H1 (cell line): ENCODE data around the gene TMPRSS3.

Source experiments
- CEBPB ChIP-seq: IDR thresholded peaks from 2 replicates; pipeline ENCODE4 v1.6.1; 2012; ENCODE audit warnings: low read depth, low read length
- EZH2 ChIP-seq: fragments of 200-600 bp; sonication (generic); IDR thresholded peaks from 2 replicates; pipeline ENCODE4 v1.7.1; 2012; ENCODE audit warnings: low read depth, mild to moderate bottlenecking, moderate library complexity, low read length, inconsistent platforms; ENCODE audit not compliant: severe bottlenecking
- MAFK ChIP-seq: IDR thresholded peaks from 2 replicates; pipeline ENCODE4 v1.6.1; 2012; ENCODE audit warnings: low read depth, mild to moderate bottlenecking, improper control_type of control experiment, low read length
- POLR2A ChIP-seq, 2 experiments: IDR thresholded peaks; 1 replicate in 1 of 2; 2 replicates in 1 of 2; pipeline ENCODE4 v1.6.1; 2011; ENCODE audit warnings: low read depth in 2 of 2, low read length in 2 of 2, mild to moderate bottlenecking in 2 of 2; ENCODE audit errors: control extremely low read depth in 1 of 2
- POLR2AphosphoS5 ChIP-seq: IDR thresholded peaks from 2 replicates; pipeline ENCODE4 v1.6.1; 2011; ENCODE audit warnings: low read depth, low read length
- RAD21 ChIP-seq, 2 experiments: IDR thresholded peaks in 1 of 2; conservative IDR thresholded peaks in 1 of 2; 2 replicates each; pipeline ENCODE4 v1.6.1; 2011; ENCODE audit warnings: low read depth in 2 of 2, low read length in 2 of 2, improper control_type of control experiment in 1 of 2, inconsistent platforms in 1 of 2, mild to moderate bottlenecking in 1 of 2, moderate library complexity in 1 of 2
- RXRA ChIP-seq: IDR thresholded peaks from 2 replicates; pipeline ENCODE4 v1.6.1; 2011; ENCODE audit warnings: low read depth, mild to moderate bottlenecking, low read length, moderate library complexity; ENCODE audit not compliant: insufficient read depth
- SP1 ChIP-seq: IDR thresholded peaks from 2 replicates; pipeline ENCODE4 v1.6.1; 2011; ENCODE audit warnings: low read depth, low read length
- SRF ChIP-seq: IDR thresholded peaks from 2 replicates; pipeline ENCODE4 v1.6.1; 2011; ENCODE audit warnings: mild to moderate bottlenecking, low read depth, low read length, moderate library complexity
- TAF1 ChIP-seq: IDR thresholded peaks from 2 replicates; pipeline ENCODE4 v1.6.1; 2011; ENCODE audit warnings: mild to moderate bottlenecking, low read depth, low read length
- TBP ChIP-seq: IDR thresholded peaks from 2 replicates; pipeline ENCODE4 v1.6.1; 2011; ENCODE audit warnings: low read depth, low read length, improper control_type of control experiment
- ZNF274 ChIP-seq: IDR thresholded peaks from 2 replicates; pipeline ENCODE4 v1.7.0; 2012; ENCODE audit warnings: low read length, borderline replicate concordance; ENCODE audit errors: extremely low read depth
- TF ChIP-seq, protein P1 (sequence below), 3 experiments: IDR thresholded peaks; 1 replicate in 2 of 3; 2 replicates in 1 of 3; pipeline versions ENCODE4 v1.5.1 to v1.6.1; 2011; ENCODE audit warnings: low read length in 3 of 3, mild to moderate bottlenecking in 3 of 3, inconsistent platforms in 2 of 3, low read depth in 1 of 3, moderate library complexity in 1 of 3; ENCODE audit not compliant: insufficient read depth in 1 of 3; ENCODE audit errors: control extremely low read depth in 1 of 3

DNA sequence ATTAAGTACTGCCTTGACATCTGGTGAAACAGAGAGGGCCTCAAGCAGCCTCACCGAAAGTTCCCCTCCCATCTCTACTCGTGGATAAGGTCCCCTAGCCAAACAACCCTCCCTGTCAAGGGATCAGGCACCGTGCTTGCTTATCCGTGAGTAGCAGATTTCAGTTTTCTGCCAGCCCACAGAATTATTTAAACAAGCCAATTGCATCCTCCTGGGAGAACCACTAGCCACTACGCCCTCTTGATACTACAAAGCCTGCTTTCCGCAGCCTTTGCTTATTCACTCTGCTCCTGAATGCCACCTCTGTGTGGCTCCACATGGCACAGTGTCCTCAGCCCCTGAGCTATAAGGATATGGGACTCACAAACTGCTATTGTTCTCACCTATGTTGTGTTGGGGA lies 39.2 kb downstream of the TMPRSS3 start:
- TF ChIP-seq, protein P1, sequence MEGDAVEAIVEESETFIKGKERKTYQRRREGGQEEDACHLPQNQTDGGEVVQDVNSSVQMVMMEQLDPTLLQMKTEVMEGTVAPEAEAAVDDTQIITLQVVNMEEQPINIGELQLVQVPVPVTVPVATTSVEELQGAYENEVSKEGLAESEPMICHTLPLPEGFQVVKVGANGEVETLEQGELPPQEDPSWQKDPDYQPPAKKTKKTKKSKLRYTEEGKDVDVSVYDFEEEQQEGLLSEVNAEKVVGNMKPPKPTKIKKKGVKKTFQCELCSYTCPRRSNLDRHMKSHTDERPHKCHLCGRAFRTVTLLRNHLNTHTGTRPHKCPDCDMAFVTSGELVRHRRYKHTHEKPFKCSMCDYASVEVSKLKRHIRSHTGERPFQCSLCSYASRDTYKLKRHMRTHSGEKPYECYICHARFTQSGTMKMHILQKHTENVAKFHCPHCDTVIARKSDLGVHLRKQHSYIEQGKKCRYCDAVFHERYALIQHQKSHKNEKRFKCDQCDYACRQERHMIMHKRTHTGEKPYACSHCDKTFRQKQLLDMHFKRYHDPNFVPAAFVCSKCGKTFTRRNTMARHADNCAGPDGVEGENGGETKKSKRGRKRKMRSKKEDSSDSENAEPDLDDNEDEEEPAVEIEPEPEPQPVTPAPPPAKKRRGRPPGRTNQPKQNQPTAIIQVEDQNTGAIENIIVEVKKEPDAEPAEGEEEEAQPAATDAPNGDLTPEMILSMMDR (IDR thresholded peaks at IDR 0.05; ENCODE audit: control extremely low read depth in 1 of 3, insufficient read depth in 1 of 3, low read depth in 1 of 3, low read length in 3 of 3): no peak
- no peak for TF ChIP-seq POLR2AphosphoS5
- TF ChIP-seq ZNF274: no peak
- TF ChIP-seq POLR2A (IDR thresholded peaks at IDR 0.05; ENCODE audit: control extremely low read depth in 1 of 2, low read depth in 2 of 2, low read length in 2 of 2): no peak
- TF ChIP-seq TBP: no peak
- TF ChIP-seq RAD21 (IDR thresholded peaks at IDR 0.05 in 1 of 2, conservative IDR thresholded peaks at IDR 0.05 in 1 of 2; ENCODE audit: low read depth in 2 of 2, low read length in 2 of 2): no peak
- TF ChIP-seq SP1: no peak
- no peak for TF ChIP-seq CEBPB
- TF ChIP-seq TAF1: no peak
- no peak for TF ChIP-seq MAFK
- TF ChIP-seq SRF: no peak
- no peak for TF ChIP-seq EZH2
- no peak for TF ChIP-seq RXRA
